Smooth muscle cell (in vitro differentiated cells): ENCODE data around the gene FOXD2. TPM values are rescaled to one million over a fixed set of nuclear protein-coding genes. Genes with fewer than 3 reads are reported as not detected.

Experiments
- DNase-seq: peaks from one replicate; lab custom pipeline; 2025; ENCODE audit not compliant: unreplicated experiment; lab: John Stamatoyannopoulos, UW
- H2AFZ ChIP-seq: fragments of 200-600 bp; sonication (generic); 2 replicates; pipeline ENCODE4 v1.6.0; 2016; ENCODE audit warnings: antibody characterized with exemption, low read depth, mild to moderate bottlenecking
- H3F3A ChIP-seq: fragments of 200-600 bp; sonication (generic); 2 replicates; pipeline ENCODE4 v1.6.0; 2017; ENCODE audit warnings: antibody characterized with exemption, low read depth
- H3K27ac ChIP-seq: fragments of 200-600 bp; sonication (generic); 2 replicates; pipeline ENCODE4 v1.5.1; 2016; ENCODE audit warnings: low read depth, mild to moderate bottlenecking
- H3K27me3 ChIP-seq: fragments of 200-600 bp; sonication (generic); 2 replicates; pipeline ENCODE4 v1.6.1; 2016; ENCODE audit warnings: low read depth, mild to moderate bottlenecking
- H3K36me3 ChIP-seq: fragments of 200-600 bp; sonication (generic); 2 replicates; pipeline ENCODE4 v1.5.1; 2016; ENCODE audit warnings: low read depth
- H3K4me1 ChIP-seq: fragments of 200-600 bp; sonication (generic); 2 replicates; pipeline ENCODE4 v1.5.1; 2016; ENCODE audit warnings: low read depth
- H3K4me2 ChIP-seq: fragments of 200-600 bp; sonication (generic); 2 replicates; pipeline ENCODE4 v1.6.0; 2016; ENCODE audit warnings: mild to moderate bottlenecking
- H3K4me3 ChIP-seq: fragments of 200-600 bp; sonication (generic); 2 replicates; pipeline ENCODE4 v1.5.1; 2016; ENCODE audit warnings: mild to moderate bottlenecking
- H3K79me2 ChIP-seq: fragments of 200-600 bp; sonication (generic); 2 replicates; pipeline ENCODE4 v1.6.0; 2016; ENCODE audit warnings: low read depth, mild to moderate bottlenecking
- H3K9ac ChIP-seq: fragments of 200-600 bp; sonication (generic); 2 replicates; pipeline ENCODE4 v1.6.0; 2016; ENCODE audit warnings: low read depth
- H3K9me3 ChIP-seq: fragments of 200-600 bp; sonication (generic); replicated peaks from 2 replicates; pipeline ENCODE4 v1.5.1; 2016; ENCODE audit warnings: low read depth
- H4K20me1 ChIP-seq: fragments of 200-600 bp; sonication (generic); 2 replicates; pipeline ENCODE4 v1.6.0; 2016; ENCODE audit warnings: low read depth
- WGBS: methylation state at CpG from one replicate; pipeline ENCODE4 v1.1.7; 2016; ENCODE audit warnings: low lambda C conversion rate; 5-methylcytosine and 5-hydroxymethylcytosine counted together
- polyA plus RNA-seq: library from polyadenylated mRNA; unstranded; fragments of >200 nt; fragmentation: Nextera tagmentation; extraction: Ambion mirVana; gene quantifications from 2 replicates; pipeline ENCODE4 v1.2.1, GENCODE V29; 2016
- total RNA-seq: library from RNA; depleted of rRNA; stranded (reverse); fragments of >200 nt; gene quantifications from 2 replicates; pipeline ENCODE4 v1.2.3, GENCODE V29; 2014
- TF ChIP-seq, protein P1 (sequence below): fragments of 200-600 bp; sonication (generic); IDR thresholded peaks from 2 replicates; pipeline ENCODE4 v1.5.1; 2017; ENCODE audit warnings: borderline replicate concordance, mild to moderate bottlenecking, antibody characterized with exemption; ENCODE audit not compliant: insufficient read depth, poor library complexity, severe bottlenecking

The FOXD2 gene
- total and polyA plus RNA-seq, 2 experiments from 2014 or later, result 0.09 TPM; not detected in 1

DNA sequence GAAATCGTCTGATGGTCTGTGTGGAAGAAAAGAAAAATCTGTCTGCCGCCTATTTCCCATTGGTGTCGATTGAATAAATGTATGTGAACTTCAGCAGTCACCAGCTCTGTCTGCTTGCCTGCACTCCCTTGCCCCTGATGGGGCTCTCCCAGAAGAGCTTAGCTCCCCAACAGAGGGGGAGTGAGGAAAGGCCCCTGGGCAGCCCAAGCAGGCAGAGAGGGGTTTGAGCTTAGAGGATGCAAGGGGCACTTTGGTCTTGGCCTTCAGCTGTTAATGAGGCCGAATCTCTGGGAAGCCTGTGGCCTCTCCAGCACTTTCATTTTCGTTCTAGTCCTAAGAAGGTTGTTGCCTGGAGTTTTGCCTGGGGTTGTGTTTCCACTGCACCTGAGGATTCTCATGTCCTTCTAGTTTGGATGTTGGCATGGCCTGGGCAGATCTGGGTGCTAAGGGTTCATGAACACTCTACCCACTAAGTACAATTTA lies 2.8 kb downstream of the FOXD2 start:
- WGBS, result 20% methylated on average over 5 of the region's 5 CpGs
- peaks cover 23% of the 10 kb centered on the region for H3K4me1 ChIP-seq
- no peak overlapping the region for H2AFZ ChIP-seq
- no peak overlapping the region for H3K9ac ChIP-seq
- no peak overlapping the region for H3K27ac ChIP-seq
- H3K79me2 ChIP-seq, result no peaks in the 10 kb centered on the region
- H3K4me3 ChIP-seq, result no peak overlapping the region
- H3K4me2 ChIP-seq, result no peak overlapping the region
- no peaks in the 10 kb centered on the region for H4K20me1 ChIP-seq
- no peaks in the 10 kb centered on the region for H3K9me3 ChIP-seq
- H3K27me3 ChIP-seq, result peaks cover 98% of the 10 kb centered on the region
- H3K36me3 ChIP-seq, result no peaks in the 10 kb centered on the region
- no peaks in the 10 kb centered on the region for H3F3A ChIP-seq
- TF ChIP-seq, protein P1, sequence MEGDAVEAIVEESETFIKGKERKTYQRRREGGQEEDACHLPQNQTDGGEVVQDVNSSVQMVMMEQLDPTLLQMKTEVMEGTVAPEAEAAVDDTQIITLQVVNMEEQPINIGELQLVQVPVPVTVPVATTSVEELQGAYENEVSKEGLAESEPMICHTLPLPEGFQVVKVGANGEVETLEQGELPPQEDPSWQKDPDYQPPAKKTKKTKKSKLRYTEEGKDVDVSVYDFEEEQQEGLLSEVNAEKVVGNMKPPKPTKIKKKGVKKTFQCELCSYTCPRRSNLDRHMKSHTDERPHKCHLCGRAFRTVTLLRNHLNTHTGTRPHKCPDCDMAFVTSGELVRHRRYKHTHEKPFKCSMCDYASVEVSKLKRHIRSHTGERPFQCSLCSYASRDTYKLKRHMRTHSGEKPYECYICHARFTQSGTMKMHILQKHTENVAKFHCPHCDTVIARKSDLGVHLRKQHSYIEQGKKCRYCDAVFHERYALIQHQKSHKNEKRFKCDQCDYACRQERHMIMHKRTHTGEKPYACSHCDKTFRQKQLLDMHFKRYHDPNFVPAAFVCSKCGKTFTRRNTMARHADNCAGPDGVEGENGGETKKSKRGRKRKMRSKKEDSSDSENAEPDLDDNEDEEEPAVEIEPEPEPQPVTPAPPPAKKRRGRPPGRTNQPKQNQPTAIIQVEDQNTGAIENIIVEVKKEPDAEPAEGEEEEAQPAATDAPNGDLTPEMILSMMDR, result no peak
- DNase-seq, result no peak

DNA sequence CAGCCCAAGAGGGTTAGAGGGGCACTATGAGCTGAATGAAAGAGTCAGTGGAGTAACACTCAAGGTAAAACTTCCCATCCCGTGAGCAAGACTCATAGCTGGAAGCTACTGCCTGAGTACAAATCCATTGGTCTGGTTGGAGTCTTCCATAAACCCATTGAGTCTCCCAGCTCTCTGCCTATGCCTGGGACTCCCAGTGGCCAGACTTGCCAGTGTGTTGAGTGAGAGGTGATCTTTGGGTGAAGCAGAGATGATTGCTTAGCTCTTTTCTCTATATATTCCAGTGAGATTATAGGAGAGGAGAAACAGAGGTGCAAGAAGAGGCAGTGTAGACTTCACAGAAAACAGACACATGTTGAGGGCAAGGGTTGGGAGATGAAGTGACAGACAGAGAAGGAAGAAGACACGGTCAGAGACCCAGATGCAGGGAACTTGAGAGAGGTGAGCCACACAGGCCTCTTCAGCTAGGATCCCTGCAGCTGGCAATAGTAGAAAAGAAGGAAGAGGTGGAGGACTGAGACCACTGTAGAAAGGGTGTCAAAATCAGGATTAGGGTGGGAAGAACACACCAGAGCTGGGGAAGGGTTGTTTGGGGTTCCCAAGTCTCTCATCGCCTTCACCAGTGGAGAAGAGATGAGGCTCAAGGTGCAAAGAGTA lies 3.7 kb downstream of the FOXD2 start:
- Histone ChIP-seq H3K36me3 (no peaks in the 10 kb centered on the region), H3K79me2 (no peaks in the 10 kb centered on the region), H3K4me2 (no peak overlapping the region), H3F3A (no peaks in the 10 kb centered on the region), H3K4me1 (peaks cover 23% of the 10 kb centered on the region), H3K9me3 (no peaks in the 10 kb centered on the region), H3K27me3 (peaks cover 98% of the 10 kb centered on the region), H3K9ac (no peak overlapping the region), H3K27ac (no peak overlapping the region), H2AFZ (no peak overlapping the region), H4K20me1 (no peaks in the 10 kb centered on the region), H3K4me3 (no peak overlapping the region)
- WGBS, result 28% methylated on average over 3 of the region's 3 CpGs
- TF ChIP-seq, protein P1, result no peak
- DNase-seq, result no peak

DNA sequence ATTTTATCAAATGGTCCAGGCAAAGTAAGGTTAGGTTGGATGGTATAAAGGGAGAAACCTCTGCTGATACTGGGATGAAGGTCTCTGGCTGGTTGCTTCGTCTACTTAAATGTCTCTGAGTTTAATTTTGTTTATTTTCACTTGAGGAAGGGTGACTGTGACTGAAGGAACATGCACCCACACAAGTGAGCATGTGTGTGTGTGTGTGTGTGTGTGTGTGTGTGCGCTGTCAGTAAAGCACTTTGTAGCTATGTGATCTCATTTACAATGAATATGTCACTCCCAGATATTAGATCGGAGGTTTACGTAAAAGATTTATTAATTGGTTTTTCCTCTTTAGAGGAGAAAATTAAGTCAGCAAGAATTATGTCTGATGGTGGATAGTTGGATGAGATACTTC lies 4.4 kb downstream of the FOXD2 start:
- no peak overlapping the region for H3K4me3 ChIP-seq
- H3K27me3 ChIP-seq, result peaks cover 98% of the 10 kb centered on the region
- 64% methylated on average over 4 of the region's 4 CpGs for WGBS
- peaks cover 17% of the 10 kb centered on the region for H3K4me1 ChIP-seq
- no peak overlapping the region for H3K4me2 ChIP-seq
- no peaks in the 10 kb centered on the region for H3F3A ChIP-seq
- TF ChIP-seq, protein P1, result no peak
- H3K9me3 ChIP-seq, result no peaks in the 10 kb centered on the region
- no peaks in the 10 kb centered on the region for H4K20me1 ChIP-seq
- H3K9ac ChIP-seq, result no peak overlapping the region
- no peak overlapping the region for H2AFZ ChIP-seq
- H3K27ac ChIP-seq, result no peak overlapping the region
- no peaks in the 10 kb centered on the region for H3K36me3 ChIP-seq
- no peaks in the 10 kb centered on the region for H3K79me2 ChIP-seq
- no peak for DNase-seq
